HFFc6 (cell line): ENCODE measurements around the gene RPS19BP1. TPM values are rescaled to one million over a fixed set of nuclear protein-coding genes. Genes with fewer than 3 reads are reported as not detected.

Experiments
- DNase-seq: peaks from one replicate; pipeline ENCODE4 v3.0.0-alpha.2; 2018
- H3K27ac Mint-ChIP-seq: 2 replicates; pipeline ENCODE4 v1.8.0; 2020; ENCODE audit warnings: mild to moderate bottlenecking, mixed read lengths
- H3K27me3 Mint-ChIP-seq: 2 replicates; pipeline ENCODE4 v1.8.0; 2021; ENCODE audit warnings: mild to moderate bottlenecking, moderate library complexity, mixed read lengths; ENCODE audit not compliant: insufficient read depth
- H3K36me3 Mint-ChIP-seq: 2 replicates; pipeline ENCODE4 v1.8.0; 2021; ENCODE audit warnings: low read depth, mixed read lengths
- H3K4me1 Mint-ChIP-seq: 2 replicates; pipeline ENCODE4 v1.8.0; 2020; ENCODE audit warnings: low read depth, mixed read lengths
- H3K4me3 Mint-ChIP-seq: 2 replicates; pipeline ENCODE4 v1.8.0; 2020; ENCODE audit warnings: mild to moderate bottlenecking, moderate library complexity, mixed read lengths
- H3K9me3 Mint-ChIP-seq: 2 replicates; pipeline ENCODE4 v1.8.0; 2020; ENCODE audit warnings: mild to moderate bottlenecking, mixed read lengths
- total RNA-seq, 6 experiments: library from RNA; stranded (reverse); fragmentation: NEBNext Ultra II Directional; extraction: Animal tissue kit (Norgen Biotek cat#: 25700); gene quantifications; 2 replicates in 1 of 6; 3 replicates in 5 of 6; pipeline ENCODE4 v1.2.3, GENCODE V29; 2021
- TF ChIP-seq, protein P1 (sequence below): fragments of 200-600 bp; sonication (generic); IDR thresholded peaks from 2 replicates; pipeline ENCODE4 v1.5.0; 2021; ENCODE audit warnings: antibody characterized with exemption, mild to moderate bottlenecking

The RPS19BP1 gene
- total RNA-seq, 6 experiments from 2014 or later: 60.5 to 85.5 (median 75.9) TPM

- H3K36me3 Mint-ChIP-seq: no peaks in the 10 kb centered on the region
- peaks cover 30% of the 10 kb centered on the region for H3K27me3 Mint-ChIP-seq
- TF ChIP-seq, protein P1, sequence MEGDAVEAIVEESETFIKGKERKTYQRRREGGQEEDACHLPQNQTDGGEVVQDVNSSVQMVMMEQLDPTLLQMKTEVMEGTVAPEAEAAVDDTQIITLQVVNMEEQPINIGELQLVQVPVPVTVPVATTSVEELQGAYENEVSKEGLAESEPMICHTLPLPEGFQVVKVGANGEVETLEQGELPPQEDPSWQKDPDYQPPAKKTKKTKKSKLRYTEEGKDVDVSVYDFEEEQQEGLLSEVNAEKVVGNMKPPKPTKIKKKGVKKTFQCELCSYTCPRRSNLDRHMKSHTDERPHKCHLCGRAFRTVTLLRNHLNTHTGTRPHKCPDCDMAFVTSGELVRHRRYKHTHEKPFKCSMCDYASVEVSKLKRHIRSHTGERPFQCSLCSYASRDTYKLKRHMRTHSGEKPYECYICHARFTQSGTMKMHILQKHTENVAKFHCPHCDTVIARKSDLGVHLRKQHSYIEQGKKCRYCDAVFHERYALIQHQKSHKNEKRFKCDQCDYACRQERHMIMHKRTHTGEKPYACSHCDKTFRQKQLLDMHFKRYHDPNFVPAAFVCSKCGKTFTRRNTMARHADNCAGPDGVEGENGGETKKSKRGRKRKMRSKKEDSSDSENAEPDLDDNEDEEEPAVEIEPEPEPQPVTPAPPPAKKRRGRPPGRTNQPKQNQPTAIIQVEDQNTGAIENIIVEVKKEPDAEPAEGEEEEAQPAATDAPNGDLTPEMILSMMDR: no peak
- H3K9me3 Mint-ChIP-seq: no peaks in the 10 kb centered on the region
- no peak for DNase-seq
- no peak overlapping the region for H3K4me3 Mint-ChIP-seq
- peaks cover 16% of the 10 kb centered on the region for H3K4me1 Mint-ChIP-seq
- no peak overlapping the region for H3K27ac Mint-ChIP-seq
These were observed 44.8 kb upstream of the RPS19BP1 start for GRCh38 chr22:39577366-39577765.

DNA sequence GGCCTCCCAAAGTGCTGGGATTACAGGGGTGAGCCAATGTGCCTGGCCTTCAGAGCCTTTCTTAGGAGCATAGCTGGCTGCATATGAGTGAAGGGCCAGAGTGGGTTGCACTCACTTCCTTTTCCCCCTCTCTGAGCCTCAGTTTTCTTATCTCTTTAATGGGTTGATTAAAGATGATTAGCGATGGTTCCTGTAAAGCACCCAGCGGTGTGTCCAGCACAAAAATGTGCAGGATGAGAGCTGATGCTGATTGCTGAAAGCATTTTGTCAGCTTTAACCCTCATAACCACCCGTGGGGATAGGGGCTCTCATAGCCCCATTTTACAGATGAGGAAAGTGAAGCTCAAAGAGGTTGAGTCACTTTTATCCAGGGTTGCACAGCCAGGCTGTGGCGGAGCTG is 43.5 kb upstream of the RPS19BP1 start:
- Mint-ChIP-seq H3K36me3 (no peaks in the 10 kb centered on the region), H3K9me3 (no peaks in the 10 kb centered on the region), H3K27me3 (peaks cover 21% of the 10 kb centered on the region), H3K27ac (no peak overlapping the region), H3K4me1 (peaks cover 16% of the 10 kb centered on the region), H3K4me3 (no peak overlapping the region)
- DNase-seq: no peak
- TF ChIP-seq, protein P1: no peak

- Mint-ChIP-seq H3K4me3 (no peak overlapping the region), H3K9me3 (no peaks in the 10 kb centered on the region), H3K36me3 (no peaks in the 10 kb centered on the region), H3K4me1 (peaks cover 16% of the 10 kb centered on the region), H3K27me3 (peaks cover 18% of the 10 kb centered on the region), H3K27ac (no peak overlapping the region)
- TF ChIP-seq, protein P1: no peak
- no peak for DNase-seq
These were observed 42.9 kb upstream of the RPS19BP1 start for GRCh38 chr22:39575552-39575825.

DNA sequence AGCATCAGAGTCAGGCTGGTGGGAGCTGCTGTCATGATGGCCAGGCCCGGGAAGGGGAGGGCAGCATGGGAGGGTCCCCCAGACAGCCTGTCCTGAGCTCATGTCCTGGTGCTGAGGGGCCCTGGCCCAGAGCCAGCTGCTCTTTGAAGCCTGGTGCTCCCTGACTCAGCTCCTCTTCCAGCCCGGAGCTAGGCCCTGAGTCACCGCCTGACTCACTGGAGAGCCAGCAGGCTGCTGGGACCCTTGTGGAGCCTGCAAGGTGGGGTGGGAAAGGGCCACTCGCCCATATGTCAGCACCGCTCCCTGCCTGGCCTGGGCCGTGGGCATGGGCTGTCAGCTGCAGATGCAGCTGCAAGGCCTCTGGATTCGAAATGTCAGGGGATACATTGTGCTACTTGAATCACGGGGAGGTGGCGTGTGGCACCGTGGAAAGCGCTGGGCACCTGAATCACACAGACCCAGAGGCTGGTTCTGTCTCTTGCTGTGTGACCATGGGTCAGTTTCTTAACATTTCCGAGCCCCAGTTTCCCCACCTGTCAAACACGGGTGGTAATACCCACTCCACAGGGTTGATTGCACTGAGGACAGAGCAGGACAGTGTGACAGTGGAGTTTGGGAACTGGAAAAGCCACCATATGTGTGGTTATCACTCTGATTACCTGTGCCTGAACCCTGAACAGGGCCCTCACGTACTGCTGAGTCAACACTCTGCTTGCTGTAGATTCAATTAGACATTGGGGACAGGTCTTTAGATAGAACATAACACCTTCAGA is 42.4 kb upstream of the RPS19BP1 start:
- Mint-ChIP-seq H3K4me1 (peaks cover 16% of the 10 kb centered on the region), H3K27me3 (peaks cover 13% of the 10 kb centered on the region), H3K36me3 (no peaks in the 10 kb centered on the region), H3K4me3 (no peak overlapping the region), H3K27ac (no peak overlapping the region), H3K9me3 (no peaks in the 10 kb centered on the region)
- TF ChIP-seq, protein P1: no peak
- peak; percentile 86 for DNase-seq

DNA sequence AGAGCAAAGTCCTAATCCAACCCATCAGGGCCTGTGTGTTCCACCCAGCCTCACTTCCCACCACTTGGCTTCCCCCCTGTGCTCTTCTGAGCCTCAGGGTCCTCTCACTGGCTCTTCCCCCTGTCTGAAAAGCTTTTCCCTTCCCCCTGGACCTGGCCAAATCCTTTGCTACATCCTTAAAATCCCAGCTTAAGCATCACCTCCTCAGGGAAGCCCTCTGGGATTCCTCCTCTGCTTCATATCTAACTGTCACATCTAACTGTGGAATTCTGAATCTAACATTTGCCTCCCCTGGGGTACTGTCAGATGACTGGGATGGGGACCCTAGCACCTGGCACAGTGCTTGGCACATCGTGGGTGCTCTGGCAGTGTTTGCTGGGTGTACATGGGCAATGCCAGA is 39.0 kb upstream of the RPS19BP1 start:
- TF ChIP-seq, protein P1: no peak
- Mint-ChIP-seq H3K4me3 (no peak overlapping the region), H3K4me1 (peaks cover 16% of the 10 kb centered on the region), H3K27me3 (peaks cover 7% of the 10 kb centered on the region), H3K27ac (no peak overlapping the region), H3K9me3 (no peaks in the 10 kb centered on the region), H3K36me3 (no peaks in the 10 kb centered on the region)
- DNase-seq: no peak

- H3K4me1 Mint-ChIP-seq: peaks cover 16% of the 10 kb centered on the region
- no peak within 1 kb of the TSS for H3K27ac Mint-ChIP-seq
- peaks cover 8% of the 10 kb centered on the region for H3K27me3 Mint-ChIP-seq
- TF ChIP-seq, protein P1: no peak
- DNase-seq: no peak
- H3K36me3 Mint-ChIP-seq: no peaks in the 10 kb centered on the region
- no peak within 1 kb of the TSS for H3K4me3 Mint-ChIP-seq
- H3K9me3 Mint-ChIP-seq: peaks cover 4% of the 10 kb centered on the region
These were observed 38.1 kb upstream of the RPS19BP1 start, which contains the start of gene CACNA1I for GRCh38 chr22:39570665-39571064. Gene CACNA1I (plus strand): TSS chr22:39570753. CDS start chr22:39570753, 0 bp downstream.
